ENCODE data around the gene CRTAC1. TPM values are rescaled to one million over a fixed set of nuclear protein-coding genes. Genes with fewer than 3 reads are reported as not detected.

Gene CRTAC1
- total RNA-seq, 1 donor from 2014 or later = 0.30 TPM

GRCh38 chr10:97836446-97836845 is 194.0 kb downstream of the CRTAC1 start:
- Mint-ChIP-seq H3K36me3 (no peaks in the 10 kb centered on the region), H3K27ac (no peak overlapping the region), H3K27me3 (ENCODE audit: insufficient read depth, low read depth) (peaks cover 3% of the 10 kb centered on the region), H3K9me3 (peaks cover 10% of the 10 kb centered on the region), H3K4me3 (no peak overlapping the region), H3K4me1 (no peaks in the 10 kb centered on the region)
- no peak overlapping the region for H3K4me2 ChIP-seq
- no peak overlapping the region for H3K9ac ChIP-seq
- H3K9me3 ChIP-seq (ENCODE audit: low read depth) = no peaks in the 10 kb centered on the region
- H3K79me2 ChIP-seq (ENCODE audit: low read depth) = no peaks in the 10 kb centered on the region
- no peaks in the 10 kb centered on the region for H4K20me1 ChIP-seq (ENCODE audit: low read depth)
- H3K4me3 ChIP-seq = no peak overlapping the region
- peaks cover 8% of the 10 kb centered on the region for H3K27me3 ChIP-seq
- no peak for DNase-seq (ENCODE audit: low spot score)
- H3F3A ChIP-seq (ENCODE audit: low read depth) = no peaks in the 10 kb centered on the region
- TF ChIP-seq CTCF (IDR thresholded peaks at IDR 0.05) (no peak), EZH2phosphoT487 (IDR thresholded peaks at IDR 0.05) (no peak)
- no peaks in the 10 kb centered on the region for H3K4me1 ChIP-seq
- H3K27ac ChIP-seq = no peak overlapping the region
- no peaks in the 10 kb centered on the region for H3K36me3 ChIP-seq
- H2AFZ ChIP-seq (replicated peaks) = no peak overlapping the region

GRCh38 chr10:97831259-97831658 is 199.2 kb downstream of the CRTAC1 start:
- Histone ChIP-seq H4K20me1 (ENCODE audit: low read depth) (no peaks in the 10 kb centered on the region), H3K9ac (no peak overlapping the region), H2AFZ (replicated peaks) (no peak overlapping the region), H3F3A (ENCODE audit: low read depth) (no peaks in the 10 kb centered on the region), H3K4me2 (no peak overlapping the region), H3K4me3 (no peak overlapping the region), H3K27me3 (no peaks in the 10 kb centered on the region), H3K36me3 (no peaks in the 10 kb centered on the region), H3K79me2 (ENCODE audit: low read depth) (no peaks in the 10 kb centered on the region), H3K27ac (no peak overlapping the region), H3K4me1 (peaks cover 3% of the 10 kb centered on the region), H3K9me3 (ENCODE audit: low read depth) (no peaks in the 10 kb centered on the region)
- no peak for DNase-seq (ENCODE audit: low spot score)
- peaks cover 12% of the 10 kb centered on the region for H3K27me3 Mint-ChIP-seq (ENCODE audit: insufficient read depth, low read depth)
- H3K36me3 Mint-ChIP-seq = no peaks in the 10 kb centered on the region
- H3K4me1 Mint-ChIP-seq = no peaks in the 10 kb centered on the region
- peaks cover 3% of the 10 kb centered on the region for H3K9me3 Mint-ChIP-seq
- TF ChIP-seq EZH2phosphoT487 (IDR thresholded peaks at IDR 0.05) (no peak), CTCF (IDR thresholded peaks at IDR 0.05) (no peak), EZH2 (IDR thresholded peaks at IDR 0.05) (no peak)
- H3K4me3 Mint-ChIP-seq = no peak overlapping the region
- no peak overlapping the region for H3K27ac Mint-ChIP-seq

- TF ChIP-seq CTCF (IDR thresholded peaks at IDR 0.05) (no peak), EZH2phosphoT487 (IDR thresholded peaks at IDR 0.05) (no peak), EZH2 (IDR thresholded peaks at IDR 0.05) (no peak)
- Histone ChIP-seq H3K9ac (no peak overlapping the region), H3K79me2 (ENCODE audit: low read depth) (no peaks in the 10 kb centered on the region), H3K4me2 (no peak overlapping the region), H3K9me3 (ENCODE audit: low read depth) (no peaks in the 10 kb centered on the region), H3K27me3 (no peaks in the 10 kb centered on the region), H3K4me3 (no peak overlapping the region), H4K20me1 (ENCODE audit: low read depth) (no peaks in the 10 kb centered on the region), H2AFZ (replicated peaks) (no peak overlapping the region), H3K36me3 (no peaks in the 10 kb centered on the region), H3K27ac (no peak overlapping the region), H3K4me1 (peaks cover 3% of the 10 kb centered on the region), H3F3A (ENCODE audit: low read depth) (no peaks in the 10 kb centered on the region)
- DNase-seq (ENCODE audit: low spot score) = no peak
- Mint-ChIP-seq H3K27me3 (ENCODE audit: insufficient read depth, low read depth) (peaks cover 15% of the 10 kb centered on the region), H3K4me3 (no peak overlapping the region), H3K4me1 (no peaks in the 10 kb centered on the region), H3K27ac (no peak overlapping the region), H3K9me3 (no peaks in the 10 kb centered on the region), H3K36me3 (no peaks in the 10 kb centered on the region)
These were observed 200.4 kb downstream of the CRTAC1 start for GRCh38 chr10:97830064-97830463.
